ENCODE measurements around the gene PKP3.
"Not testable (repeated sequence)": the region's sequence is repeated elsewhere in the genome, so short reads cannot be mapped to it uniquely, and the experiment has no call there.

The PKP3 gene

DNA sequence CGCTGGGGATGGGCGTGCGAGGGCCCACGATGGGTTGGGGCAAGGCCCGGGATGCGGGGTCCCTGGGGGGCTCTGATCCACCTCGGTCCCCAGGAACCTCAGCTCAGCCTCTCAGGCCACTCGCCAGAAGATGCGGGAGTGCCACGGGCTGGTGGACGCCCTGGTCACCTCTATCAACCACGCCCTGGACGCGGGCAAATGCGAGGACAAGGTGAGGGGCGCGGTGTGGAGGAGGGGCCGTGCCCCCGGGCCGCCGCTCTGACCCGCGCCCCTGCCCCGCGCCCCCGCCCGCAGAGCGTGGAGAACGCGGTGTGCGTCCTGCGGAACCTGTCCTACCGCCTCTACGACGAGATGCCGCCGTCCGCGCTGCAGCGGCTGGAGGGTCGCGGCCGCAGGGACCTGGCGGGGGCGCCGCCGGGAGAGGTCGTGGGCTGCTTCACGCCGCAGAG is 6.3 kb downstream of the PKP3 start:
- no peak overlapping the region for H3K4me3 ChIP-seq (ENCODE audit: low read length)
- TF ChIP-seq, protein P1, sequence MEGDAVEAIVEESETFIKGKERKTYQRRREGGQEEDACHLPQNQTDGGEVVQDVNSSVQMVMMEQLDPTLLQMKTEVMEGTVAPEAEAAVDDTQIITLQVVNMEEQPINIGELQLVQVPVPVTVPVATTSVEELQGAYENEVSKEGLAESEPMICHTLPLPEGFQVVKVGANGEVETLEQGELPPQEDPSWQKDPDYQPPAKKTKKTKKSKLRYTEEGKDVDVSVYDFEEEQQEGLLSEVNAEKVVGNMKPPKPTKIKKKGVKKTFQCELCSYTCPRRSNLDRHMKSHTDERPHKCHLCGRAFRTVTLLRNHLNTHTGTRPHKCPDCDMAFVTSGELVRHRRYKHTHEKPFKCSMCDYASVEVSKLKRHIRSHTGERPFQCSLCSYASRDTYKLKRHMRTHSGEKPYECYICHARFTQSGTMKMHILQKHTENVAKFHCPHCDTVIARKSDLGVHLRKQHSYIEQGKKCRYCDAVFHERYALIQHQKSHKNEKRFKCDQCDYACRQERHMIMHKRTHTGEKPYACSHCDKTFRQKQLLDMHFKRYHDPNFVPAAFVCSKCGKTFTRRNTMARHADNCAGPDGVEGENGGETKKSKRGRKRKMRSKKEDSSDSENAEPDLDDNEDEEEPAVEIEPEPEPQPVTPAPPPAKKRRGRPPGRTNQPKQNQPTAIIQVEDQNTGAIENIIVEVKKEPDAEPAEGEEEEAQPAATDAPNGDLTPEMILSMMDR (conservative IDR thresholded peaks at IDR 0.05; ENCODE audit: low read depth, low read length): no peak

DNA sequence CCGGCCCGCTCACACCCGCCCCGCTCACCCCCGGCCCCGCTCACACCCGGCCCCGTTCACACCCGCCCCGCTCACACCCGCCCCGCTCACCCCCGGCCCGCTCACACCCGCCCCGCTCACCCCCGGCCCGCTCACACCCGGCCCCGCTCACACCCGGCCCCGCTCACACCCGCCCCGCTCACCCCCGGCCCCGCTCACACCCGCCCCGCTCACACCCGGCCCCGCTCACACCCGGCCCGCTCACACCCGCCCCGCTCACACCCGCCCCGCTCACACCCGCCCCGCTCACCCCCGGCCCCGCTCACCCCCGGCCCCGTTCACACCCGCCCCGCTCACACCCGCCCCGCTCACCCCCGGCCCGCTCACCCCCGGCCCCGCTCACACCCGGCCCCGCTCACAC is 7.2 kb downstream of the PKP3 start:
- not testable (repeated sequence) for DNase-seq (ENCODE audit: low read depth); H3K4me3 ChIP-seq (ENCODE audit: low read length)

More for the DNA sequence above, 6.3 kb downstream of the PKP3 start:
- DNase-seq (ENCODE audit: low read depth): no peak

DNA sequence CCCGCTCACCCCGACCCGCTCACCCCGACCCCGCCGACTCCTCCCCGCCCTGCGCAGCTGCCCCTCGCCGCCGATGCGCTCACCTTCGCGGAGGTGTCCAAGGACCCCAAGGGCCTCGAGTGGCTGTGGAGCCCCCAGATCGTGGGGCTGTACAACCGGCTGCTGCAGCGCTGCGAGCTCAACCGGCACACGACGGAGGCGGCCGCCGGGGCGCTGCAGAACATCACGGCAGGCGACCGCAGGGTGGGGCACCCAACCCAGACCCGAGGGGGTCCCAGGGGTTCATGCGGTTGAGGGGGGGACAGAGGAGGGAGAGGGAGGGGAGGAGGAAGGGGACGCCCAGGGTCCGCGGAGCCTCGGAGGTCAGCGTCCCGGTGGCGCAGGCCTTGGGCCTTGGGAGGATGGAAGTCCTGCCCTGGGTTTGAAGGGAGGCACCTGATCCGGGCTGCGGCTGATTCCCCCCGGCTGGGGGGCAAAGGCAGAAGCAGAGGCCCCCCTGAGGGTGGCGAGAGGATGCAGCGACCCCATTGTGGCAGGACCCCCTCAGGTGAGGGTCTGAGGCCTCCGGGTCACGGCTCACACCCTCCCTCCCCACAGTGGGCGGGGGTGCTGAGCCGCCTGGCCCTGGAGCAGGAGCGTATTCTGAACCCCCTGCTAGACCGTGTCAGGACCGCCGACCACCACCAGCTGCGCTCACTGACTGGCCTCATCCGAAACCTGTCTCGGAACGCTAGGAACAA is 9.2 kb downstream of the PKP3 start:
- TF ChIP-seq, protein P1 (conservative IDR thresholded peaks at IDR 0.05; ENCODE audit: low read depth, low read length): no peak
- no peak for DNase-seq (ENCODE audit: low read depth)
- H3K4me3 ChIP-seq (ENCODE audit: low read length): no peak overlapping the region

DNA sequence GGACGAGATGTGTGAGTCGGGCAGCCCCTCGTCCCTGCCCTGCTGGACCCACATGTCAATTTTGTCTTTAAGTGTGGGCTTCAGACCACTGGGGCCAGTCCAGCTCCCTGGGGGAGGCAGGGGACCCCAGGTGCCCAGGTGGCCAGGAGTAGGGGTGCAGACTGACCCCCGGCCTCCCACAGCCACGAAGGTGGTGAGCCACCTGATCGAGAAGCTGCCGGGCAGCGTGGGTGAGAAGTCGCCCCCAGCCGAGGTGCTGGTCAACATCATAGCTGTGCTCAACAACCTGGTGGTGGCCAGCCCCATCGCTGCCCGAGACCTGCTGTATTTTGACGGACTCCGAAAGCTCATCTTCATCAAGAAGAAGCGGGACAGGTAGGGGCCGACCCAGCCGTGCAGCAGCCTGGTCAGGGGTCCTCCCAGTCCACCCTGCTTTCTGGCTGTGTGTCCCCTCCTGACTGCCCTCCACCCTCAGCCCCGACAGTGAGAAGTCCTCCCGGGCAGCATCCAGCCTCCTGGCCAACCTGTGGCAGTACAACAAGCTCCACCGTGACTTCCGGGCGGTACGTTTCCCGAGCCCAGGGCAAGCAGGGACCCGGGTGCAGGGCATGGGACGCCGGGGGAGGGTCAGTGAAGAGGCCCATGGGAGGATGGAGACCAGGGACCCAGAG is 9.9 kb downstream of the PKP3 start:
- TF ChIP-seq, protein P1 (conservative IDR thresholded peaks at IDR 0.05; ENCODE audit: low read depth, low read length): no peak
- H3K4me3 ChIP-seq (ENCODE audit: low read length): no peak overlapping the region
- DNase-seq (ENCODE audit: low read depth): no peak

DNA sequence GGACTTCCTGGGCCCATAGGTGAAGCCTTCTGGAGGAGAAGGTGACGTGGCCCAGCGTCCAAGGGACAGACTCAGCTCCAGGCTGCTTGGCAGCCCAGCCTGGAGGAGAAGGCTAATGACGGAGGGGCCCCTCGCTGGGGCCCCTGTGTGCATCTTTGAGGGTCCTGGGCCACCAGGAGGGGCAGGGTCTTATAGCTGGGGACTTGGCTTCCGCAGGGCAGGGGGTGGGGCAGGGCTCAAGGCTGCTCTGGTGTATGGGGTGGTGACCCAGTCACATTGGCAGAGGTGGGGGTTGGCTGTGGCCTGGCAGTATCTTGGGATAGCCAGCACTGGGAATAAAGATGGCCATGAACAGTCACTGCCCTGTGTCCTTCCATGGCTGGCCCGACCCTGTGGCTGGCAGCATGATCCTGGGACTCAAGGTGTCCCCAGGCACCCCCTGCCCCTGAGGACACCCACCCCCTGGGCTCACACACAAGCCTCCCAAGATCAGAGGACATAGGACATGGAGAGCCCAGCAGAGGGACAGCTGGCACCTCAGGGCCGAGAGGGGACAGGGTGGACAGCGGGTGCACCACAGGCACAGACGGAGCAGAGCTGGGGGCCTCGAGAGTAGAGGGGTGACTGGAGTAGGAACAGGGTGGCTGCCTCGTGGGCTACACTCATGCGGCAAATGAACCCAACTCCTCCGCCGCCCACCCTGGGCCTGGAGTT is 10.7 kb downstream of the PKP3 start:
- TF ChIP-seq, protein P1 (conservative IDR thresholded peaks at IDR 0.05; ENCODE audit: low read depth, low read length): no peak
- no peak overlapping the region for H3K4me3 ChIP-seq (ENCODE audit: low read length)

DNA sequence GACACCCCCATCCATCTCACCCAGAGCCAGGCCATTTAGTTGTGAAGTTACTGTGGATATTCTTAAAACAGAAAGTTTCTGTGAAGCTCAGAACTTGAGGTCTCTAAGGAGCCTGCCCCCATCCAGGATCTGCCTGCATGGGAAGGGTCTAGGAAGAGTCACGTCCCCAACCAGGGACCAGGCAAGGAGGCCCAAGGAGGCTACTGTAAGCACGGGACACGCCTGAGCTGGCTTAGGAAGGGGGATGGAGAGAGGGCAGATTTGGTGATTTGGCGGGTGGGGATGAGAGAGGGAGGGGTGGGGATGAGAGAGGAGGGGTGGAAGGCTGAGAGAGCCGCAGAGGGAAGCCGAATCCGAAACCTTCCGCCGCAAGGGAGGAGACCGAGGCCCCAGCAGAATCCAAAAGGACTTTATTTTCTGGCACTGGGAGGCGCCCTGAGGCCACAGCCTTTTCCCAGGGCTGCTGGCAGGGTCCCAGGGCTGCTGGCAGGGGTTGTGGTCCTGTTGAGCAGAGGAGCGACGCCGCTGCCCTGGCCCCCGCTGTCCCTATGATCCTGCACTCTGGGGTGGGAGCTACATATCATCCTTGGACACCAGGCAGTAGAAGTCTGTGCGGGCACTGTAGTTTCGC is 11.4 kb downstream of the PKP3 start:
- no peak for DNase-seq (ENCODE audit: low read depth)
- H3K4me3 ChIP-seq (ENCODE audit: low read length): no peak overlapping the region
- TF ChIP-seq, protein P1 (conservative IDR thresholded peaks at IDR 0.05; ENCODE audit: low read depth, low read length): no peak

More for the DNA sequence above, 10.7 kb downstream of the PKP3 start:
- DNase-seq (ENCODE audit: low read depth): no peak
